ENCODE measurements around the gene REG4.

Gene REG4

GRCh38 chr1:119745034-119745433, 66.2 kb downstream of the REG4 start:
- ATAC-seq (no peak), DNase-seq (no peak)
- H3K4me3 Mint-ChIP-seq, result no peak overlapping the region
- H3K9me3 Mint-ChIP-seq, result no peaks in the 10 kb centered on the region
- H3K27ac Mint-ChIP-seq, result peak overlapping the region in 1 of 2 donors; percentile 39
- no peaks in the 10 kb centered on the region for H3K27me3 Mint-ChIP-seq
- H3K4me1 Mint-ChIP-seq, result peaks cover 43% of the 10 kb centered on the region

- Mint-ChIP-seq H3K9me3 (no peaks in the 10 kb centered on the region), H3K4me1 (peaks cover 43% of the 10 kb centered on the region), H3K27me3 (no peaks in the 10 kb centered on the region), H3K27ac (peak overlapping the region in 1 of 2 donors; percentile 46), H3K4me3 (no peak overlapping the region)
- no peak for ATAC-seq
- no peak for DNase-seq
Observed at GRCh38 chr1:119744598-119744942, 66.7 kb downstream of the REG4 start.

Measured in stimulated activated naive CD8-positive, alpha-beta T cell treated with anti-CD3 and anti-CD28 coated beads, Interleukin-15, amount 100 ng/mL, for 72 hours (primary cell).